ENCODE results near the gene RBFA.

- TF ChIP-seq EZH2 (IDR thresholded peaks at IDR 0.05; ENCODE audit: low read length, missing control alignments), result no peak
- no peak for TF ChIP-seq CTCF (conservative IDR thresholded peaks at IDR 0.05 in 1 of 2, IDR thresholded peaks at IDR 0.05 in 1 of 2; ENCODE audit: low read depth in 1 of 2, low read length in 2 of 2)
Observed at GRCh38 chr18:80074183-80074582, 39.9 kb downstream of the RBFA start.
